Fibroblast of lung (primary cell): ENCODE data around the gene PFDN2. TPM values are rescaled to one million over a fixed set of nuclear protein-coding genes. Genes with fewer than 3 reads are reported as not detected.

ENCODE experiments used
- DNase-seq, 2 donors: peaks; one replicate each; pipeline versions ENCODE4 v3.0.0 to v3.0.0-alpha.2; 2010; ENCODE audit warnings: low read depth in 2 of 2
- H2AFZ ChIP-seq: 2 replicates; pipeline ENCODE4 v1.5.1; 2012; ENCODE audit warnings: low read length, control low read depth, inconsistent platforms
- H3K27ac ChIP-seq: 2 replicates; pipeline ENCODE4 v1.5.1; 2011; ENCODE audit warnings: low read length, control low read depth; ENCODE audit not compliant: insufficient read depth
- H3K27me3 ChIP-seq: 2 replicates; pipeline ENCODE4 v1.5.1; 2011; ENCODE audit warnings: mild to moderate bottlenecking, low read length; ENCODE audit not compliant: control insufficient read depth, insufficient read depth
- H3K36me3 ChIP-seq: 2 replicates; pipeline ENCODE4 v1.5.1; 2011; ENCODE audit warnings: low read length; ENCODE audit not compliant: control insufficient read depth, insufficient read depth
- H3K4me1 ChIP-seq: 2 replicates; pipeline ENCODE4 v1.5.1; 2011; ENCODE audit warnings: low read length; ENCODE audit not compliant: control insufficient read depth, insufficient read depth; ENCODE audit errors: extremely low read depth
- H3K4me2 ChIP-seq: 2 replicates; pipeline ENCODE4 v1.5.1; 2011; ENCODE audit warnings: low read length, control low read depth; ENCODE audit not compliant: insufficient read depth; ENCODE audit errors: extremely low read depth
- H3K4me3 ChIP-seq, 4 experiments: fragments of 200-600 bp in 1 of 4; sonication (generic) in 1 of 4; replicated peaks in 1 of 4; 2 replicates each; pipeline ENCODE4 v1.5.1; 2011 to 2016; ENCODE audit warnings: low read length in 4 of 4, low read depth in 3 of 4, mild to moderate bottlenecking in 3 of 4, control low read depth in 2 of 4, inconsistent platforms in 1 of 4, mixed read lengths in 1 of 4; ENCODE audit not compliant: insufficient read depth in 1 of 4; ENCODE audit errors: control extremely low read depth in 1 of 4
- H3K79me2 ChIP-seq: 2 replicates; pipeline ENCODE4 v1.5.1; 2012; ENCODE audit warnings: mild to moderate bottlenecking, low read length, inconsistent platforms; ENCODE audit not compliant: control insufficient read depth, insufficient read depth
- H3K9ac ChIP-seq: 2 replicates; pipeline ENCODE4 v1.5.1; 2011; ENCODE audit warnings: mild to moderate bottlenecking, low read length, control low read depth; ENCODE audit not compliant: insufficient read depth
- H3K9me3 ChIP-seq: 2 replicates; pipeline ENCODE4 v1.5.1; 2012; ENCODE audit warnings: low read depth, low read length; ENCODE audit not compliant: control insufficient read depth, insufficient read depth
- H4K20me1 ChIP-seq: 2 replicates; pipeline ENCODE4 v1.5.1; 2011; ENCODE audit warnings: low read length; ENCODE audit not compliant: control insufficient read depth, insufficient read depth; ENCODE audit errors: extremely low read depth
- CTCF ChIP-seq, 2 donors: IDR thresholded peaks in 1 of 2; conservative IDR thresholded peaks in 1 of 2; 1 replicate in 1 of 2; 2 replicates in 1 of 2; pipeline ENCODE4 v1.5.1; 2011 to 2012; ENCODE audit warnings: low read length in 2 of 2, control low read depth in 1 of 2, inconsistent platforms in 1 of 2, low read depth in 1 of 2, mild to moderate bottlenecking in 1 of 2
- EZH2 ChIP-seq: IDR thresholded peaks from 2 replicates; pipeline ENCODE4 v1.5.1; 2012; ENCODE audit warnings: low read length, control low read depth, mild to moderate bottlenecking; ENCODE audit errors: missing control alignments
- polyA plus RNA-seq, 2 donors: library from polyadenylated mRNA; depleted of rRNA in 1 of 2; stranded (reverse) in 1 of 2; unstranded in 1 of 2; fragments of >200 nt; gene quantifications; 2 replicates each; pipeline ENCODE4 v1.2.1, GENCODE V29; 2011 to 2012; ENCODE audit warnings: missing spikeins in 1 of 2
- total RNA-seq: library from RNA; depleted of rRNA; stranded (reverse); fragments of >200 nt; gene quantifications from 2 replicates; pipeline ENCODE4 v1.2.1, GENCODE V29; 2014

Gene PFDN2
- total and polyA plus RNA-seq, 2 donors (not counting 1 experiment from before 2014, with no cell fraction given): 39.6 to 145 TPM

GRCh38 chr1:161077426-161077825 is 40.4 kb downstream of the PFDN2 start:
- Histone ChIP-seq H3K4me2 (no peak overlapping the region), H2AFZ (no peak overlapping the region), H3K9me3 (no peaks in the 10 kb centered on the region), H3K9ac (no peak overlapping the region), H3K4me3 (no peak overlapping the region), H3K27ac (no peak overlapping the region), H4K20me1 (no peaks in the 10 kb centered on the region), H3K27me3 (no peaks in the 10 kb centered on the region), H3K4me1 (no peaks in the 10 kb centered on the region), H3K79me2 (no peaks in the 10 kb centered on the region), H3K36me3 (no peaks in the 10 kb centered on the region)
- no peak for TF ChIP-seq EZH2
- TF ChIP-seq CTCF (conservative IDR thresholded peaks at IDR 0.05 in 1 of 2, IDR thresholded peaks at IDR 0.05 in 1 of 2; ENCODE audit: low read depth in 1 of 2, low read length in 2 of 2): no peak
- DNase-seq: no peak

GRCh38 chr1:161076410-161076809 is 41.4 kb downstream of the PFDN2 start:
- H4K20me1 ChIP-seq: no peaks in the 10 kb centered on the region
- no peaks in the 10 kb centered on the region for H3K27me3 ChIP-seq
- H3K27ac ChIP-seq: no peak overlapping the region
- TF ChIP-seq CTCF (conservative IDR thresholded peaks at IDR 0.05 in 1 of 2, IDR thresholded peaks at IDR 0.05 in 1 of 2; ENCODE audit: low read depth in 1 of 2, low read length in 2 of 2) (no peak), EZH2 (no peak)
- no peaks in the 10 kb centered on the region for H3K9me3 ChIP-seq
- no peak overlapping the region for H2AFZ ChIP-seq
- H3K4me3 ChIP-seq: no peak overlapping the region
- H3K9ac ChIP-seq: no peak overlapping the region
- no peaks in the 10 kb centered on the region for H3K36me3 ChIP-seq
- DNase-seq: no peak
- H3K4me2 ChIP-seq: no peak overlapping the region
- no peaks in the 10 kb centered on the region for H3K79me2 ChIP-seq
- no peaks in the 10 kb centered on the region for H3K4me1 ChIP-seq

GRCh38 chr1:161074676-161075368 is 43.0 kb downstream of the PFDN2 start:
- H3K27ac ChIP-seq: no peak overlapping the region
- H3K79me2 ChIP-seq: no peaks in the 10 kb centered on the region
- no peak for DNase-seq
- no peaks in the 10 kb centered on the region for H3K4me1 ChIP-seq
- H3K4me2 ChIP-seq: no peak overlapping the region
- H4K20me1 ChIP-seq: no peaks in the 10 kb centered on the region
- TF ChIP-seq EZH2: no peak
- TF ChIP-seq CTCF (conservative IDR thresholded peaks at IDR 0.05 in 1 of 2, IDR thresholded peaks at IDR 0.05 in 1 of 2; ENCODE audit: low read depth in 1 of 2, low read length in 2 of 2): no peak
- no peak overlapping the region for H2AFZ ChIP-seq
- H3K9me3 ChIP-seq: no peaks in the 10 kb centered on the region
- H3K4me3 ChIP-seq: no peak overlapping the region
- H3K27me3 ChIP-seq: no peaks in the 10 kb centered on the region
- no peaks in the 10 kb centered on the region for H3K36me3 ChIP-seq
- H3K9ac ChIP-seq: no peak overlapping the region
